HG02938 (cell line): ENCODE results near the gene ZSCAN5B.
"Not testable (repeated sequence)": the region's sequence is repeated elsewhere in the genome, so short reads cannot be mapped to it uniquely, and the experiment has no call there.

Experiments
- ATAC-seq: cut with Tn5 transposase; IDR thresholded peaks from one replicate; pipeline ENCODE4 v1.9.1; 2021; ENCODE audit warnings: mild to moderate bottlenecking, moderate library complexity; ENCODE audit not compliant: unreplicated experiment

The ZSCAN5B gene

DNA sequence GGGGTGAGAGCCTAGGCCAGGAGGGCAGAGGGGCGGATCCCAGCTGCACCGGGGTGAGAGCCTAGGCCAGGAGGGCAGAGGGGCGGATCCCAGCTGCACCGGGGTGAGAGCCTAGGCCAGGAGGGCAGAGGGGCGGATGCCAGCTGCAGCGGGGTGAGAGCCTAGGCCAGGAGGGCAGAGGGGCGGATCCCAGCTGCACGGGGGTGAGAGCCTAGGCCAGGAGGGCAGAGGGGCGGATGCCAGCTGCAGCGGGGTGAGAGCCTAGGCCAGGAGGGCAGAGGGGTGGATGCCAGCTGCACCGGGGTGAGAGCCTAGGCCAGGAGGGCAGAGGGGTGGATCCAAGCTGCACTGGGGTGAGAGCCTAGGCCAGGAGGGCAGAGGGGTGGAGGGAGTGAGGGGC is 21.3 kb downstream of the ZSCAN5B start:
- ATAC-seq = not testable (repeated sequence)

DNA sequence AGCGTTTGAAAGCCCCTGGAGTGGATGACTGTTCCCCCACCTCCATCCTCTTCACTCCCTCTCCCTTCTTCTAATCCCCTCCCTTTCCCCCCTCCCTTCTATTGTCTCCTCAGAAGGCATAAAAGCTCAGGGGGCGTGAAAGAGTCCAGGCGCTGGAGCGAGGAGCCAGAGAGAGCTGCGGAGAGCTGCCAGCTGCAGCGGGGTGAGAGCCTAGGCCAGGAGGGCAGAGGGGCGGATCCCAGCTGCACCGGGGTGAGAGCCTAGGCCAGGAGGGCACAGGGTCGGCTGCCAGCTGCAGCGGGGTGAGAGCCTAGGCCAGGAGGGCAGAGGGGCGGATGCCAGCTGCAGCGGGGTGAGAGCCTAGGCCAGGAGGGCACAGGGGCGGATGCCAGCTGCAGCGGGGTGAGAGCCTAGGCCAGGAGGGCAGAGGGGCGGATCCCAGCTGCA is 21.7 kb downstream of the ZSCAN5B start, which contains the start of gene GALP:
GALP (plus strand) TSS at position 148 of the 447 bp plus-strand sequence. CDS start 1,101 bp downstream, outside the sequence.
- ATAC-seq = not testable (repeated sequence)

- ATAC-seq = no peak
Measured at GRCh38 chr19:56174550-56174949, 23.0 kb downstream of the ZSCAN5B start.

GRCh38 chr19:56174086-56174485 is 23.5 kb downstream of the ZSCAN5B start:
- ATAC-seq = no peak

- ATAC-seq = no peak
Measured at GRCh38 chr19:56170261-56170660, 27.3 kb downstream of the ZSCAN5B start.

DNA sequence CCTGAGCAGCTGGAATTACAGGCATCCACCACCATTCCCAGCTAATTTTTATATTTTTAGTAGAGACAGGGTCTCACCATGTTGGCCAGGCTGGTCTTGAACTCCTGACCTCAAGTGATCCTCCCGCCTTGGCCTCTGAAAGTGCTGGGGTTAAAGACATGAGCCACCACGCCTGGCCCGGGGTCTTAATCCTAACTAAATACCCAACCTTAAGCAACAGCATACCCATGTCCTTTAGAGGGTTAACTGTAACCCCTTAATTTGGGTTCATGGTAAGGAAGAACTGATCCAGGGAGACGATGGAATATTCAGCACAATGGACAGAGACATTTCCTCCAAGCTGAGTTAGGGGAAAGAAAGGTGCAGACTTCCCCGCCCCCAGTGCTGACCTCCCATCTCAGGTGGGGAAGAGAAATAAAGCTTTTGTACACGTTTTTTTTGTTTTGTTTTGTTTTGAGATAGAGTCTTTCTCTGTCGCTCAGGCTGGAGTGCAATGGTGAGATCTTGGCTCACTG is 30.5 kb downstream of the ZSCAN5B start:
- ATAC-seq = no peak

DNA sequence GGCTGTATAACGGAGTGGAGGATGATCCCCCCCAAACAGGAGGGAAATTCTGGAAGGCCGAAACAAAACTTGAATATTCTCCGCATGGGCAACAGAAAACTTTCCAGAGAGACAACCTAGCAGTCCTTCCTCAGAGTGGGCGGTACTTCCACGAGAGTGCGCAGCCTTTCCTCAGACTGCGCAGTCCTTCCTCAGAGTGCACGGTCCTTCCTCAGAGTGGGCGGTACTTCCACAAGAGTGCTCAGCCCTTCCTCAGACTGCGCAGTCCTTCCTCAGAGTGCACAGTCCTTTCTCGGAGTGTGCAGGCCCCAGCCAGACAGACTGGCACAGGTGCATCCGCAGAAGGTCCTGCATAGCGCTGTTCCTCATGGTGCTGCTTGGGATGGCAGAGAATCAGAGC is 34.5 kb downstream of the ZSCAN5B start:
- no peak for ATAC-seq

GRCh38 chr19:56162258-56162657 is 35.3 kb downstream of the ZSCAN5B start:
- ATAC-seq = no peak

DNA sequence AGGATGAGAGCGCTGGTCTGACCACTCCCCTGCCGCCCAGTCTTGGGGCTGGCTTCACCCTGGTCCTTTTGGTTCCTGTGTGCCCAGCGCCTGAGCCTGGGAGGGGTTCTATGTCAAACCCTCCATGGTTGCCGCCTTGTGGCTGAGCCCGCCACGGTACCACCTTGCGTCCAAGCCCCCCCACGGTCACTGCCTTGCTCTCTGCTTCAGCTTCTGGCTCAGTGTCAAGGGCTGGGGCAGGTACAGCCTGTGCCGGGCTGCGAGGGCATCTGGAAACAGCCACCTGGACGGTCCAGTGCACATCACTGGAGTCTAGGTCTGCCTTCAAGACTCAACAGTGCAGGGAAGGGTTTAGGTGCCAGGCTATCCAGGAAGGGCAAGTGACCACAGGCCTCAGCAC is 36.0 kb downstream of the ZSCAN5B start:
- ATAC-seq = no peak

DNA sequence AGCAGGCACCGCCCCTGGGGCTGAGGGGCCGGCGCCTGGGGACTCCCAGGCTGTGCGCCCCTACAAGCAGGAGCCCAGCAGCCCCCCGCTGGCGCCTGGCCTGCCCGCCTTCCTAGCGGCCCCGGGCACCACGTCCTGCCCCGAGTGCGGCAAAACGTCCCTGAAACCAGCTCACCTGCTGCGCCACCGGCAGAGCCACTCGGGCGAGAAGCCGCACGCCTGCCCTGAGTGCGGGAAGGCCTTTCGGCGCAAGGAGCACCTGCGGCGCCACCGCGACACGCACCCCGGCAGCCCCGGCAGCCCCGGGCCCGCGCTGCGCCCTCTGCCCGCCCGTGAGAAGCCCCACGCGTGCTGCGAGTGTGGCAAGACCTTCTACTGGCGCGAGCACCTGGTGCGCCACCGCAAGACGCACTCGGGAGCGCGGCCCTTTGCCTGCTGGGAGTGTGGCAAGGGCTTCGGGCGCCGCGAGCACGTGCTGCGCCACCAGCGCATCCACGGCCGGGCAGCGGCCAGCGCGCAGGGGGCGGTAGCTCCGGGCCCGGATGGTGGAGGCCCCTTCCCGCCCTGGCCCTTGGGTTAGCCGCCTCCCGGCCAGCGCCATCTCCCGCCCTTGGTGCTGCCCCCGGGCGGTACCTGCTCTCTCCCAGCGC is 37.8 kb downstream of the ZSCAN5B start:
- ATAC-seq = no peak

DNA sequence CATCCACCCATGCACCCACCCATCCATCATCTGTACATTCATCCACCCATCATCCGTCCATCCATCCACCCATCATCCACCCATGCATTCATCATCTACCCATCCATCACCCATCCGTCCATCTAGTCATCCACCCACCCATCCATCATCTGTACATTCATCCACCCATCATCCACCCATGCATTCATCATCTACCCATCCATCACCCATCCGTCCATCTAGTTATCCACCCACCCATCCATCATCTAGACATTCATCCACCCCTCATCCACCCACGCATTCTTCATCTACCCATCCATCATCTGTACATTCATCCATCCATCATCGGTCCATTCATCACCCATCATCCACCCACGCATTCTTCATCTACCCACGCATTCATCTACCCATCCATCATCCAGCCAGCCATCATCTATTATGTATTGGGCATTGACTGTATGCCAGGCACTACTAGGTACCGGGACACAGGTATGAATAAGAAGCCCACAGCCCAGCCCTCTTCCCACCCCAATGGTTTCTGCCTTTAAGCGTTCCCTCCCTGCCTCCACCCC is 38.5 kb downstream of the ZSCAN5B start:
- no peak for ATAC-seq

DNA sequence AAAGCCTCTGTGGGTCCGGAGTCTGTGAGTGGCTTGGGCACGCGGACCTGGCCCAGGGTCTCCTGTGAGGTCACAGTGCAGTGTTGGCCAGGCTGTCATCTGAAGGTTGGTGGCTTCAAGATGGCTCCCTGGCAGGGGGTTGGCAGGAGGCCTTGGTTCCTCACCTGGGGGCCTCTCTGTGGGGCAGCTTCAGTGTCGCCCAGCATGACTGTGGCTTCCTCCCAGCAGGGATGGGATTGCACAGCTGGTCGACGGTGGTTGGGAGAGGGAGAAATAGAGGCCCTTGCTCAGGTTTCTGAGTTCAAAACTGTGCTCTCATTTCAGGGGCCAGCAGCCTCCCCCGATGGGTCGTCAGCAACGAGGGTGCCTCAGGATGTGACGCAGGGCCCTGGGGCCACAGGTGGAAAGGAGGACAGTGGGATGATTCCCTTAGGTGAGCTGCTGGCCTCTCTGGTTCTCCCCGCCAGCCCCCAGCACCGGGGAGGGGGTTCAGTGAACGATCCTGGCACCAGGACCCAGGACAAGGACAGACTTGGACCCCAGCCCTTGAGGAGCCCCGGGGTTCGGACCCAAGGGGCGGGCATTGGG is 39.3 kb downstream of the ZSCAN5B start:
- ATAC-seq = no peak

- no peak for ATAC-seq
Measured at GRCh38 chr19:56156768-56157167, 40.8 kb downstream of the ZSCAN5B start.

GRCh38 chr19:56155124-56155687 is 42.4 kb downstream of the ZSCAN5B start:
- no peak for ATAC-seq

GRCh38 chr19:56153507-56153906 is 44.1 kb downstream of the ZSCAN5B start:
- no peak for ATAC-seq

- ATAC-seq = no peak
Measured at GRCh38 chr19:56152644-56153043, 44.9 kb downstream of the ZSCAN5B start.

DNA sequence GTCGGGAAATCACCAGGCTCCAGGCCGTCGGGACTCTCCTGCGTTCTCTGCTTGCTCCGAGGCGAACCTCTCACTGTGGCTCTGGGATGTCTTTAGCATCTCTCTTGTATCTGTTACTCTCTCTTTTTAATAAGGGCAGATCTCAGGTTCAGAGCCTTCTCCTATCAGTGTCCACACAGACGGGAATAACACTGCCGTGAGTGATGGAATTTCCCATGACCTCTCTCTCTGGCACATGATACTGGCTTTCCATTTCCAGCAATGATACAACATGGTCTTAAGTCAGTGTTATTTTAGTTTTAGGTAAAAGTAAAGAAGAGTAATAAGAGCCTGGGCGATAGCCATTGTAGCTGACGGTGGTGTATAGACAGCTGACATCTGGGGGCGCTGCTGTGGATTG is 47.2 kb downstream of the ZSCAN5B start:
- ATAC-seq = no peak

DNA sequence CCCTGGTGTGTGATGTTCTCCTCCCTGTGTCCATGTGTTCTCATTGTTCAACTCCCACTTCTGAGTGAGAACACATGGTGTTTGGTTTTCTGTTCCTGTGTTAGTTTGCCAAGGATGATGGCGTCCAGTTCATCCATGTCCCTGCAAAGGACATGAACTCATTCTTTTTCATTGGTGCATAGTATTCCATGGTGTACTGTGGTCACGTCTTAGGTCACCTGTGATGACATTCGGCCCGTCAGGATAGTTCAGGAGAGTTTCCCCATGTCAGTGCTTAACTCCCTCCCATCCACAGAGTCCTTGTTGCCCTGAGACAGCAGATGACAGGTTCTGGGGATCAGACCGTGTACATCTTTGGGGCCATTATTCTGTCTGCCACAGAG is 47.9 kb downstream of the ZSCAN5B start:
- no peak for ATAC-seq

GRCh38 chr19:56148955-56149655 is 48.5 kb downstream of the ZSCAN5B start:
- not testable (repeated sequence) for ATAC-seq

GRCh38 chr19:56148096-56148495 is 49.5 kb downstream of the ZSCAN5B start:
- no peak for ATAC-seq

DNA sequence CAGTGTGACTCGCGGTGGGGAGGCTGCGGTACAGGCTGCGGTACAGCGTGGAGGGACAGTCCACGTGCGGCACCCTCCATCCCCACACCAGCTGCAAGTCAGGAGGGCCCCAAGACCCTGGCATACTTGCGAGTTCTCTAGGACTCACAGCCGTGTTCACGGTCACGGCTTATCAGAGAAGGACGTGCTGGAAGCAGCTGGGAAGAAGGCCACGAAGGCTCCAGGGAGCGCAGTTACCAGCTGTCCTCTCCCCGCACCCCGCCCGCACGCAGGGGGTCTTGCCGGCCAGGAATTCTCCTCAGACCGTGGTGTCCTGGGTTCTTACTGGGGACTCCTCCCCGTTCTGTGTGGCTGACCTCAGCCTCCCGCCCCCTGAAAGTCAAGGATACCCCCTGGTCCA is 50.3 kb downstream of the ZSCAN5B start:
- ATAC-seq = no peak
